CD4-positive, alpha-beta T cell treated with Interleukin-15 for 1 hour (primary cell): ENCODE results near the gene STK17B.

Source experiments
- DNase-seq: peaks from one replicate; pipeline ENCODE4 v3.0.0-alpha.2; 2020

The STK17B gene

DNA sequence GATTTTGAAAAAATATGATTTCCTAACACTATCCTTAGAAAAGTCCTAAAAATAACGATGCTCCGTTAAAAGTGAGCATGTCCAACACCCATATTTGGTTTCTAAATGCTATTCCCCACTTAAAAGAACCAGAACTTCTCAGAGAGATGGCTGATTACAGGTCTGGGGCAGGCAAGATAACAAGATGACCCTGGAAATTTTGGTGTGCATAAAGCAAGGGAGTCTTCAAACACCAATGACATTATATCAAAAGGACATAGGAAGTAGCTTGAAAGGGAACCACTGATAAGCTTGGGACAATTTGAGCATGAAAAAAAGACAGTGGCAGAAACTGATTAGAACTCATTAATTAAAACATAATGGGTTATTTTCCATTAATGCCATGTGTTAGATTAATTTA, 17.9 kb downstream of the STK17B start:
- DNase-seq, result no peak

DNA sequence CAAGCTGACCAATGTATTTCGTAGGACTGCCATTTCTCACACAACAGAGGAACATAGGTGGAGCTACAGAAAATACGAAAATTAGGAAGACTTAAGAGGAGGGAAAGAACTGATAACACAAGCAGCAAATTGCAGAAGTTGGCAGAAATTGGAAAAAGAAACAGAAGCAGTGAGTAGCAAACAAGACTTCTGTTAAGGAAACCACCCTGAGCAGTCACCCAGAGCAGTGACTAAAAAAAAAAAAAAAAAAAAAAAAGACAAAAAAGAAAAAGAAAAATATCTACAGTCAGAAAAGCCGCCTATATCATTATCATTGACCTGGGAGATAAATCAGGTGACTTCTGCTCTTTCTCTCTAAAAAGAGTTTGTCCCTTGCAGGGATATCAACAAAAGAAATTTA, 21.4 kb downstream of the STK17B start:
- DNase-seq, result no peak

DNA sequence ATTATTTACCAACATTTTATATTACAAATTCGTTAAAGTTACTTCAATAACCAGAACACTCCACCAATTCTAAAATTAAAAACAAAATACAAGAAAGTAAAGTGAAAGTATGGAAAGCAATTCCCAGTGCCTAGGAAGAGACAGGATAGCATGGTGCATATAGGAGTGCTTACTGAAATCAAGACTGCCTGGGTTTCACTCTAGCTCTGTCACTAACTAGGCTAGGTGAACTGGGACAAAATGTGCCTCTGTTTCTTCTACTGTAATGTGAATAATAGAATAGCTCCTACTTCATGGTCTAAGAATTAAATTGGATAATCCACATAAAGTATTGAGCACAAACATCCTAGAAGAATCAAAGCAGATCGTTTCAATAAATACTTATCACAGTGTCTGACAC, 22.6 kb downstream of the STK17B start:
- DNase-seq, result no peak

DNA sequence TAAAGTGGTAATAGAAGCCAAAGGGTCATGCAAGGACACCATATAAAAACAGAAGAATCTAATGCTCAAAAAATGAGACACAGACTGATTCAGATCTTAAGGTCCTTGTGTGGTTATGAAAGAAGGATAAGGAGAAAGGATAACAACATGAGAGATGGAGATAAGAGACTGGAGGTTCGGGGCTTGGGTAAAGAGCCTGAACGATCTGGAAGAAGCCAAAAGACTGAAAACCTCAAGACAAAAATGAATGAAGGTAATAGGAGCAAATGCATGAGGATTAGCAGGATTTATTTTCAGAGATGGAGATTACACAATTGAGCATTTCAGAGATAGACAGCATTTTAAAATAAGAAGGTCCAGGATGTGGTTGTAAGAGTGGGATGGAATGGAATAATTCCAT, 26.1 kb downstream of the STK17B start:
- no peak for DNase-seq

DNA sequence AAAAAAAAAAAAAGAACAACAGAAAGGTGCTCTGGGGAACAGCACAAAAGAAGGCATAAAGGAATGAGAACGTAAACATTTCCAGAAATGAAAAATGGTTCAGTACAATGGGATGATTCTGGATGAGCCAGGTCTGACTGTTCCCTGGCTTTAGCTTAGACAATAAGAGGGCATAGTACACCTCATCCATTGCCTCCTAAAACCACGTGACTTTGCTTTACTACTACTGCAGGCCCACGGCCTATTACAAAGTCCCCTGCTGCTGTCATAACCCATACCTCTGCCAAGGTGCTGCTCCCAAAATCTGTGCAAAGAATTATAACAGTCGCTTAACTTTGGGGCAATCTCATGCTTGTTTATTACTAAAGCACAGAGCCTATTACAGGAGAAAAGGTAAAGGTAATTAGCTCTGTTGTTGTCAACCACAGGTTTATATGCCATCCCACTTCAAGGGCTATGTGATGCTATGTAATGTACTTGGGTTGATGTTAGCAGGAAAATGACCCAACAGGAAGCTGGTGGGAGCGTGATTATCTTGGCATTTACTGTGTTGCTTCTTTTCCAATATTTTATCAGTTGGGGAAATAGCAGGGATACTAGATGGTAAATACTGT, 26.8 kb downstream of the STK17B start:
- DNase-seq, result no peak

DNA sequence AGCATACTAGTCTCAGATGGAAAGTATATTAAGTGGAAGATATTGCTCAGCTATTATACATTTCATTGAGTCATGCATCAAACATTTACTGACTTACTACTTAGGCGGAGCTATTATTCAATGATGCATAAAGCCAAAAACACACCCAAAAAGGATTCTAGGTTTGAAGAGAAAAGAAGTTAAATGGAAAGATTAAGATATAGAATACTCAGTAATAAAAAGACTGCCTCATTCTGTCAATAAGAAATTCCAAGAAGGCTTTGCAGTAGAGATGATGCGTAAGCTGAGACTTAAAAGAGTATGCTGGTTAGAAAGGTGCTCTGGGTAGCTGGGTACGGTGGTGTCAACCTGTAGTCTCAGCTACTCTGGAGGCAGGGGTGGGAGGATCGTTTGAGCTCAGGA, 27.6 kb downstream of the STK17B start:
- peak; percentile 27 for DNase-seq

DNA sequence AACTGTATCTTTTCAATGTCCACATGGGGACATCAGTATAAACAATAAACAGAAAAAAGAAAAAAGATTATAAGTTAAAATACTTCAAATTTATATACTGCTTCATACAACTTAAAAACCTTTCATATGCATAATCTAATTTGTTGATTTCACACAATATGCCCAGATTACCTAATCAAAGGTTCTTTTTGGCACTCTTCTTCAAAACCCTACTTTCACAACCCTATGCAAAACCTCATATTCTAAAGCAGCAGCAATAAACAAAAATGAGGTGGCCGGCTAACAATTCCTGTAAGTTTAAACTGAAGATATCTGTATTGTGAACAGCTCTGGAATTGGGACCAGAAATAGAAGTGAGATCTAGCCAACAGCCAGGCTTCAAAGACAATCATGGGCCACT, 28.6 kb downstream of the STK17B start:
- no peak for DNase-seq

DNA sequence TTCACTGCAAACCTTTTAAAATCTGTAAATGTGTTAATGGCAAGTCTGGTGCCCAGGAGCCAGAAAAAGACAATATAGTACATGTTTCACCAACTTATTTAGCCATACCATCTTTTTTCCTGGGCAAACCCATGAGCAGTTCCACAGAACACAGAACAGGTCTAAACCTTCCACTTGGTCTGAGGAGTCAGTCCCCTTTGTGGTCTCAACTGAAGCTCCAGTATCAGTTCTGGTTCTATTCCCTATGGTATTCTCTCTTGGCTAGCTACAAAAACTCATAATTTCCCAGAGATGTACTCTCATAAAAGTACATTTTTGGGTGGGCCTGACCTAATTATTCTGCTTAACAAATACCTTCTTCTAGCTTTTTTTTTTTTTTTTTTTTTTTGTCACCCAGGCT, 31.2 kb downstream of the STK17B start:
- DNase-seq, result no peak

DNA sequence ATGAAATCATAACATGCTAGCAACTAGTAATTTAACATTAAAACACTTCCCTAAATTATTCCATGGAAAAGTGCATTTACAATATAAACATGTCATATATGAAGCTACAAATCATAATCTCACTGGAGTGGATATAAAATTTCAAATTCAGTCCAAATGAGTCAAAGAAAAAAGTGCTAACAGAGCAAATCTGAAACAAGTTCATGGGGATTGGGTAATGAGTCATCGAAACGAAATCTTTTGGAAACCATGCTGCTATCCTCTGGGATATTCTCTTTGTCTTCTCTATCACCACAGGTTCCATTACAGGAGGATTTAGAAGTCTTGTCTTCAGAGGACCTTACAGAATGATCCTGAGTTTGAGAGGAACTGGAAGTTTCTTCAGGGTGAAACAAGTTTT, 34.1 kb downstream of the STK17B start:
- DNase-seq, result no peak

DNA sequence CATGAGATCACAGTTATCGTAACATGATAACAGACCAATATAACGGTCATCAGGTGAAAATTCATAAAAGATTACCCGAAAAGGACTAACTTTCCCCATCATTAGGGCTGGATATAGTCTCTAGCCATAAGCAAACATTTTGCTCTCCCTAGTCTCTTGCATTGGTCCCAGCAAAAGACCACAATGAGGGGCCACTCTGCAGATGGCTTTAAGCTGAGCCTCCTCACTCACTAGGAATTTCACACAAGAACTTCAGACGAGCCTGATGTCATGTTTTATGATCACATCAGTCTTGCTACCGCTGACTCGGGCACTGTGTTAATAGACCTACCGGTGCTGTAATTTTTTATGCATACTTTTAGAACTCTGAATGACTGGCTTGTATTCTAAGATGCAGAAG, 35.2 kb downstream of the STK17B start:
- DNase-seq, result no peak

DNA sequence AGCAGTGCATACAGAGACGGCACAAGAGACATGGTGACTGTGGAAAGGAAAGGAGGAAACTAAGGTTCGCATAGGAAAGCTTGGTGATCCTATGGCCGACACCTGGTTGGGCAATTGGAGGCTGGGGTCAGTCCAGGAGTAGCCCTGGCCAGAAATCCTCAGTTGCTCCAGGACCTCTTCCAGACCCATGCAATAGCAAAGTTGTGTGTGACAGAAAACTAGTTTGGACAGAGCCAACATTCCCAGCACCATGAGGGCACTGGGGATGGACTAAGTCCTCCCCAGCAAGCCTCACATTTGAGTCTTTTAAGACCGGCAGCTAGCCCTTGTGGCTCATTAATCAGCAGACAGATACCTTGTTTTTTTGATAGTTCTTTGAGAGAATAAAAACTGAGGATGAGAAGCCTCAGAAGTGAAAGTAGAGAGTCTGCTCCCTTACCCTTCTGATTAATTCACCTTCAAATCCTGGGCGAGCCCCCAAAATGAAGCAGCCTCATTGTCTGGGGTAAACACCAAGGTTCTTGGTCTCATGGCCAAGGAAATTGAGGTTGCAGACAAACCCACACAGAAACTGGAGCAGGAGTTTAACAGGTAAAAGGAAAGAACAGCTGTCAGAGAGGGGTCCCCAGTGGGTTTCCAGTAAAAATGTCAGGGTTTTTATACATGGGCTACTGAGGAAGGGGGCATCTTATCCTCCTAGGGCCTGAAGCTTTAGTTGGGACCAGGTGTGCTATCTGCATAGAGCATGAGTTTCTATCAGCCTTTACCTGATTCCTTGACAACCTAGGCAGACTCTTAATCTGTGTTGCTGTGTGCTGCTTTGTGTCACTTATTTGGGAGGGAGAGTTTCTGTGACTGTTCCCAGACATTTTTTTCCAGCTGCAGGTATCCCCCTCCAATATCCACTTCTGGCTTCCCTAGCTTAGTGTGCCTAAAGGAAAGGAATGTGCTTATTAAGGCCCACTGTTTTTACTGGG, 39.1 kb downstream of the STK17B start:
- DNase-seq, result peak; percentile 50

DNA sequence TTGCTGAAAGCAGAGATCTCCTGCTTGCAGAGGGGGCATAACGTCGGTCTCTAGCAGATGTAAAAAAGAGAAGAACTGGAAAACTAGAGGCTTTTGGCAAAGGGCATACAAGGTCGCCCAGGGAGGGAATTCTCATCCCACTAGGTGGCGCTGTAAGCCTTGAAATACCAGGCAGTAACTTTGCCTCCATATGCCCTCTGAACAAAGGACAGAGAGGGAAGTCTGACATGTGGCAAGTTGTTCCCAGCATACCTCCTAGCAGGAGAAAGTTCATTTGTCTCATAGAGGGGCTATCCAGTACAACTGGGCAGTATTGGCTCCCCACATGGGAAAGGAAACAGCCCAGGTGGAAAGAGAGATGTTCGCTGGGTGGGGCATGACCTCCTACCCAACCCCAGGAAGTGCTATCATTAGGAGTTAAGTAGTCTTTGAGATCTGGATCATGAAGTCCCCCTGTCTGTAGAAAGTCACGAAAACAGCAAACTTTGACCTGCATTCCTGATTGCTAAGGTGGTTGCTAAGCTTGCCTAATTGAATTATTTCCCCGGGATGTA, 39.9 kb downstream of the STK17B start:
- peak; percentile 67 for DNase-seq

DNA sequence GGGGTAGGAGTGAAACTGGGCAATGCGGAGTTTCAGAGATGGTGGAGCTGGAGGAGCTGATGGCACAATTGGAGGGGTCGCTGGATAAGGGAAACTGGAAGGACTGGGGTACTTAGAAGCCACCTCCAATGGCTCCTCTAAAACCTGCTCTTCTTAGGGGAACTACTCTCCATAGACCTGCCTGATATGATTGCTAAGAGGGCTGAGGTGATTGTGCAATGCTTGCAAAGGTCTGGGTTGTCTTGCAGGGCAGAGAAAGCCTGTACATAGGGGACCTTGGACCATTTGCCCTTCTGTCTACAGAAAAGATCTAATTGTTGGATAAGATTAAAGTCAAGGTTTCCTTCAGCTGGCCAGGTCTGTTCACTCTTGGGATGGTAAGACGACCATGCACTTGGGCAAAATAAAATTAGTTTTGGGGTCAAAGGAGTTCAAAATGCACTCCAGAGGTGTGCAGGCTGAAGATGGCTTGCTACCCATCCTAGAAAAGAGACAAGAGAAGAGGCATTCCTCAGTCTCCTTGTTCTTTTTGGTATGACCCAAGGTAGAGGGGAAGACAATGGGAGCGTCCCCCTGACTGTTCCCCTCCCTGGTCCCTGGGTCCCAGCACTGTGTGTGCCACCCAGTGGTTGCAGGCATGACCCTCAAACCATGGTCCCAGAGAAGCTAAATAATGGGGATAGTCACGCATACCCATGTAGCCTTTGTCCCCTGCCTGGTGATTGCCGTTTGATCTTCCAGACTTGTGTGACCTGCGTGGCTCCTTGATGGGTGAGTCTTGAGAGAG, 41.1 kb downstream of the STK17B start:
- DNase-seq, result no peak

DNA sequence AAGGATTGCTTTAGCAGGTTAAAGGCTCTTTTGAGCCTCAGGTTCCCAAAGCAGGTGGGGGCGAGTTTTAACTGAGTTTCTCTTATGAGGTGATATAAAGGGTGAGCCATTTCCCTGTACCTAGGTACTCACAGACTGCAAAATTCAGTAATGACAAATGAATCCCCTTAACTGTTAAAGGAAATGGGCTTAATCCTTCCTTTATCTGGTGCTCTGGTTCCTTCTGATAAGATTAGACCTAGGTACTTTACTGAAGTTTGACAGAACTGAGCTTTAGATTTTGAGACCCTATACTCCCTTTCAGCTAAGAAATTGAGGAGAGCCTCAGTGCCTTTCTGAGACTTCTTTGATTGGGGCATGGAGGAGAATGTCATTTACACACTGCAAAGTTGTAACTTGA, 42.6 kb downstream of the STK17B start:
- no peak for DNase-seq

DNA sequence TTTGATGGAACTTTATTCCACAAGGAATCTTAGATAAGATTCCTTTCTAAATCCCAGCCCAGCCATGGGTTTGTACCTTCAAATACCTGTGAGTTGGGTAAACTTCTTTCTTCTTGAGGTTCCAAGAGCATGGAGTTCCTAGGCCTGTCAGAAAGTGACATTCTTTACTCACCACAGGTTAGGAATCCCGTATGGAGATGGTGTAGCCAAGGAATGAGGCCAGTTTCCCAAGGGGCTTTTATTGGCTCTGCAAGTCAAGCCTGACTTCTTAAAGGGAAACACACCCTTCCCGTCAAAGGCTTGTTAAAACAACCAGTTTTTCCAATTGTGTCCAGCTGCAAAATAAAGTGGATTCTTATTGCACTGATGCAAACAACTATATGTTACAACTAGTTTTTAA, 45.8 kb downstream of the STK17B start:
- DNase-seq, result no peak

DNA sequence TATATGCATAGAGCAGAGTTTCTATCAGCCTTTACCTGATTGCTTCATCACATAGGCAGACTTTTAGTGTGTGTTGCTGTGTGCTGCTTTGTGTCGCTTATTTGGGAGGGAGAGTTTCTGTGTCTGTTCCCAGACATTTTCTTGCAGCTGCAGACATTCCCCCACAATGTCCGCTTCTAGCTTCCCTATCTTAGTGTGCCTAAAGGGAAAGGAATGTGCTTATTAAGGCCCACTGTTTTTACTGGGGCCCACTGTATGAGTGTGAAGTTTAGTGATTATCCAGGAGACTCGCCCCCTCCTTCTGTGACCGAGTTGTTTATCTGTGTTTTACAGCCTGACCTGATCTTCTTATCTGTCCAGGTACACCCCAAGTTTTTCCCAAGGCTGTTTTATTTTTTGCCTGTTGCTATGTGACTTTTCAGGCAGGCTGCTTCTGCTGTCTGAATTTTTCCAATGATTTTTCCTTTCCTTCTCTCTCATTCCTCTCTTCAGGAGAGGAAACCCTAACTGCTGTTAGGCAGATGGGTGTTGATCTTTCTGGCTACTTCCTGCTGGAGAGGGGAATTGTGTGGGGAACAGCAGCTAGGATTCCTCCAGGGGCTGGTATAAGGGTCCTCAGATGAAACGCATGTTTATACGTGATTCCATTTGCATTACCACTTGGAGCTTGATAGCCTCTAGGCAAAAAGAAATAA, 47.6 kb downstream of the STK17B start:
- DNase-seq, result no peak

DNA sequence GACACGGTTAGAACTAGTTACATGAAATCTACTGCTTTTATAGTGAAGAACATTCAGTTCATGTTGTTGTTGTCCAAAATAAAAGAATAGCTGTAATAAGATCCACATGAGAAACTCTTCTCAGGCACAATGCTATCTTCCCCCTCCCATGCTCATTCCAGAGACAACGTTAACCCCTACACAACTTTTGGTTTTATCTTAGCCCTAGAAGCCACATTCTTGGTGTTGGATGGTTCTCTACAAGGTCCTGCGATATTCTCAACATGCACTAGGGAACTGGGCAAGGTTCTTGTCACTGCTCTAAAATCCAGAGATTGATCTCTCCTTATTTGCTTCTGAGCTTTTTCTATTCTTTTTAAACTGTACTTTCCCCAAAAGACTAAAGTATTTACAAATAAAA, 51.5 kb downstream of the STK17B start:
- DNase-seq, result no peak

DNA sequence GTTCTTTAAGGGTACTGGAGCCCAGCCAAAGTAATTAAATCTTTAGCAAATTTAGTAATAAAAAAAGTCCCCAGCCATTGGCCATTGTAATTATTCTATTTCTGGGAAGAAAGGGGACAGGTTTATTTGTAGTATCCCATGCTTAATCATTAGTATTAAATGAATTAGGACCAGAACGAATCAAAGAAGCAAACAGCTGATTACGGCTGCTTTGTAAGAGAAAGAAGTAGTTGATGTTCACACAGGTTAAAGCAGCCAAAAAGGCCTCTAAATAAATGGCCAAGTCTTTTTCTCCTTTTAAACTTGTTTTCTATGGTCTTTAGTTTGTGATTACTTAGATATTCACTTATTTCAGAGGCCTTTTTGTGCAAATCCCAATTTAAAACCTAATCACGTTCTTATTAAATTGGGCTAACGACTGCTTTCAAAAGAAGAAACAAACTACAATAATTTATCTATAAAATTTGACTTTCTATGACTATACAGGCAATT, 54.1 kb downstream of the STK17B start:
- DNase-seq, result no peak

DNA sequence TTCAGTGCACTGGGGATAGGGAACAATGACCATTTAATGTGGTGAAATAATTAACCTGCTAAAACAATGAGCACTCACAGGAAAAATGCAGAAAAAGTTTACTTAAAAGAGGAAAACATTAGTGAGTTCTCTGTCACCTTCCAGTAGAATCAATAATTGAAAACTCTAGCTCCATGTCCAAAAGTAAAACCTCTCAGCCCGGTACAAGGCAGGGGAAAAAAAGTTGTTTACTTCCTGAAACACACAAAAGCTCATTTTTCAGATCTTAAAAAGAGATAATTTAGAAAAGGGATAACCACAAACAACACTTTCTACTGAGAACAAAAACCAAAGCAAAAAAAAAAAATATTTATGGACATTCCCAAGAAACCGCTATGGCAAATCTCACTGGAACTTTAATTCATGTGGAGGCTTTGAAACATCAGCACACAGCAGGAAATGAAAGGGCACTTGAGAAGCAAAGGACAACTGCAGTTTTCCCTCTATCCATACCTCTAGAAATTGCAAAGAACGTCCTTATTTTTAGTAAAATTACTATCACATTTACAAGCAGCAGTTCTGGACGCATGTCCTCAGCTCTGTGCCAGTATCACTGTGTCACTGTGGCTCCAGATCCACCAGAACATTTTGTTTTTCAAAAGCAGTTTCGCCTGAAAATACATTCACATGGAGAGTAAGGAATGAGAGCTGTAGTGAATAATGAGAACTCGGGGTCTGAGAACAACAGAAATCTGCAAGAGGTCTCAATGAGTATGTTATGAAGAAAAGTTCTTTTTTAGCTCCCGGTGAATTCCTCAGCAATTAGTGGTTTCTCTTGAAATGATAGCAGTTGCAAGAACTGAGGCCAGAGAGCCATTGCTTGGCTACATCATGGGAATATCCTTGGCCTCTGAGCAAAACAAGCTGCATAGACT, 58.1 kb downstream of the STK17B start:
- no peak for DNase-seq

DNA sequence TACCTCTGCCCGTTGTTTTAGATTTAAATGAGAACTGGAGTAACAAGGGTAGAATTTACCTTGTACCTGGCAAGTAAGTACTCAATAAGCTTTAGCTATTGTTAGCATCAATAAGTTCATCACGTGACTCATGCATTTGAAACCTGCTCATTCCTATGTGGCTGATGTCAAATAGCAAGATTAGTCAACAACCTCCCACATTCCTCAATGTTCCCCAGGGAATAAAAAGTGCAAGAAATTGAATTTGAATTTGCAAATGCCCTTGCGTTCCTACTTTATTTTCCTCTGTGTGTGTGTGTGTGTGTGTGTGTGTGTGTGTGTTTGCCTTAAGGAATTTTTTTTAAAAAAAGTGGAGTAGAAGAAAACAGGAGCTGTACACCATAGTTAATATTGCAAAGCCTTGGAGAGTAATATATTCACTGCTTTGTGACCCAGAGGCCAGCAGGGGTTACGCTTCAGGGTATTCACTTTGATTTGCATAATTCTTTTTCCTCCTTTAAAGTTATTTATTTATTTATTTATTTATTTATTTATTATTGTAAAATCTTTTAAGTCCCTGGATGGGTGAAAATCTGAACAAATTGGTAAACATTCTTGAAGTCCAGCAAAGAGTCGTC, 58.9 kb downstream of the STK17B start:
- DNase-seq, result no peak

DNA sequence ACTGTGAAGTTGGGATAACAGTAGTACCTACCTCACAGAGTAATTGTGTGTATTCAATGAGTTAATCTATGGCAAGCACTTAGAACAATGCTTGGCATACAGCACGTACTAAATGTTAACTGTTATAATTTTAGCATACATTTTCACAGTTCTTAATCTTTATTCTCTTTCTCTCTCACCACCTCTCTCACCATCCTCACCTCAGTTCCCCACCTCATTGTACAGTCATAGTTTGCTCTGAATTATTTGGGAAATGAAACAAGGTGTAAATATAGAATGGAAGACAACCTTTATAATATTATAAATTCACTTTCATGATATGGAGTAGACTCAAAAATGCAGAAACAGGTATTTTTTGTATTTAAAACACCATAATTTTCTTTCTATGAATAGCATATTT, 62.8 kb downstream of the STK17B start:
- no peak for DNase-seq
